Measurements from ENCODE around the gene UQCRC2.
"Not testable (repeated sequence)": the region's sequence is repeated elsewhere in the genome, so short reads cannot be mapped to it uniquely, and the experiment has no call there.

The UQCRC2 gene

DNA sequence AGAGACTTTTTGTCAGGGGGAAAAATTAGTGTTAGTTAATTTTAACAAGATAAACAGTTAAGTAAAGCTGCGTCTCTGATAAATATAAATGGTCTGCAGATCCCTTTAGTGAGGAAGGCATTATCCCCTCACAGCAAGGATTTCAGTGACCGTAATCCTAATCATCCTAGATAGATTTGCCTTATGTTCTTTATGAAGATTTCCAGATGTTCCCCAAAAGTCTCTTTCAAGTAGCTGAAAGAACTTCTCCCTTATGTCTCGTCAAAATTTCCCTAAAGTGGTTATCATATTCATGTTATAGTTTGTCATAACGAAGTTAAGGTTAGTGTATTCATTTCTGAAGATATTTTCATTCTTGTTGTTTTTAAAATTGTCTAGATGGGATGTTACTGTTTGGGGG, 60.3 kb downstream of the UQCRC2 start:
- no peak for DNase-seq

DNA sequence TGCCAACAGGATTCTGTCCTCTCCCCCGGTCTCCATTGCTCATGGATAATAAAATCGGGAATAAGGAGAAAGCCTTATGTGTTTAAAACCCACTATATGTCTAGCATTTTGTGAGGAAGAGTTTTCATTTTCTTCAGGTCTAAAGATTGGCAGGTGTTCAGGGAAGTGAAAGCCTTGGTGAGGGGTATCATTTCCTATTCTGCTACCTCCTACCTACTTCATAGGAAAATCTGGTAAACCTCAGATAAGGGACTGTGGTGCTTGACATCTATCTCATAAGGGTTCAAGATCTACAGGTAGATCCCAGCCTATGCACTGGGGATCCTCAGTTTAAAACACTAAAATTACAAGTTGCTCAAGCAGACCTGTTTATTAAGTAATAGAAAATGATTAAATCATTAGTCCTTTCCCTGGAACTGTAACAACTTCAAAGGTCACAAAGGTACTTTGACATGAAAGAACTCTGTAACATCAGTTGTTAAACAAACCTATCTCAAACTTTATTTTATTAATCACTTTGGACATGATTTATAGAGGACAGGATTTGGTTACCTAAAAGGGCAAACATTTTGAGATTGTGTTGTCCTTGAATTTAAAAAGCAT, 61.2 kb downstream of the UQCRC2 start:
- no peak for DNase-seq

DNA sequence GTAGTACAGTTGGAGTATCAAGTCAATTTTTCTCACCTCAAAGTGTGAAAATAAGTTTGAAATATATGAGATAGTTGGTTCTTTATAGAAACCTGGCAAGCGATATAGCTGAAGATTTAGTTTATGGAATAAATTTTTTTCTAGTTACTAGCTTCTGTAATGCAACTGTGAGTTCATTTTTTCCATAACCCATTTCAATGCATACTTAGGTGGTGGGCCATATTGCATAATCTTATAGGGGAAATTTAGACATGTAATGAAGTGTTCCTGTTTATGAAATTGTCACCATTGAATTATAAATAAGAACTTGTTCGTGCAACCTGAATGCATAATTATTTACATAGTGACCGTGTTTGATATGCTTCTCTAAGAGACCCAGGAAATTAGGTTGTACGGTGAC, 63.8 kb downstream of the UQCRC2 start:
- no peak for DNase-seq

DNA sequence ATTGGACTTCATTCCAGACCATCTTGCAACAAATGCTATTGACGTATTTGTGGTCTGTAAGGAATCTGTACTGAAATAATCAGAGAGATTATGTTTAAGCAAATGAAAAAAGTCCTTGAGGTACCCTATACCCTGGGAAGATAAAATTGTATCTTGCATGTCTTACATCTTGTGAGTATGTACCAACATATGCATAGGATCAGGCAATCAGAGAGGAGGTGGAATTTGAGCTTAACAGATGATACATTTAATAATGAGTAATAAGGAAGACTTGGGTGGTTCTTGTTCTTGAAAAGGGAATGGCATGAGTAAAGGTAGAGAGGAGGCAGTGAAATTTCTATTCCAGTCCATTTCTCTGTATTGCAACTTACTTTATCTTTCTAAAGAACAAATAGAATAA, 65.4 kb downstream of the UQCRC2 start:
- DNase-seq, result no peak

DNA sequence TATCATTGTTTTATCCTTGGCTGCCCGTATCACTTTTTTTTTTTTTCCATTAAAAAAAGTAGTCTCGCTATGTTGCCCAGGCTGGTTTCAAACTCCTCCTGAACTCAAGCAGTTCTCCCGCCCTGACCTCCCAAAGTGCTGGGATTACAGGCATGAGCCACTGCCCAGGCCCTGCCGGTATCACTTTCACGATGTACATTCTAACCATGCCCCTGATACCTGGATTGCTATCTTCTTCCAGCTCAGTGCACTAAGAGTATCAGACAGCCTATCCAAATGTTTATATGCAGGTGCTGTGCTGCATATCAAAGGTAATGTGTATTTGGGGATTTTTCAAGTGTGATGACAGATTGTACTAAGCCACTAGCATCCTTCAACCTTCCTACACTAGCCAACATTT, 69.0 kb downstream of the UQCRC2 start:
- no peak for DNase-seq

DNA sequence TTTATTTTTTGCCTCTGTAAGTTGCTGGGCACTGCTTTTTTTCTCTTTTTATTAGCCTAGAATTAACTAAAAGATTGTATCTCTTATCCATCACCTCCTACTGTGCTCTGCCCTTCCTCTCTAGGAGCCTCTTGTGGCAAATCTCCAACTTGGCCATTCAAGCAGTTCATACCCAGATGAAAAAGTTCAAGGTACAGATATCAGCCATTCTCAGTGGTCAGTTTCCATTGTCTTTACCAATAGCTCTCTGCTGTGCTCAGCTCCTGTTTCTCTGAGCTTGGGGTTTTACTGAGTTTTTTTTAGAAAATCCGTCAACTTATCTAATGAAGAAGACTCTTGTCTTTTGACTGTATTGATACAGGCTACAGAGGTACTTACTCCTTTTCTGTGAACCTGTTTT, 70.3 kb downstream of the UQCRC2 start:
- DNase-seq, result no peak

DNA sequence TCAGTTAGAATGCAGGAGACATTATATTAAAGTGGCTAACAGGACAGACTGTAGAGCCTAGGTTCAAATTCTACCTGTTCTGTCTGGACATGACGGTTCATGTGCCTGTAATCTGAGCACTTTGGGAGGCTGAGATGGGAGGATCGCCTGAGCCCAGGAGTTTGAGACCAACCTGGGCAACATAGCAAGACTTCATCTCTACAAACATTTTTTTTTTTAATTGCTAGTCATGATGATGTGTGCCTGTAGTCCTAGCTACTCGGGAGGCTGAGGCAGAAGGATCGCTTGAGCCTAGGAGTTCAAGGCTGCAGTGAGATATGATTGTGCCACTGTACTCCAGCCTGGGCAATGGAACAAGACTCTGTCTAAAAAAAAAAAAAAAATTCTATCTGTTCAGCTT, 71.6 kb downstream of the UQCRC2 start:
- DNase-seq, result not testable (repeated sequence)

DNA sequence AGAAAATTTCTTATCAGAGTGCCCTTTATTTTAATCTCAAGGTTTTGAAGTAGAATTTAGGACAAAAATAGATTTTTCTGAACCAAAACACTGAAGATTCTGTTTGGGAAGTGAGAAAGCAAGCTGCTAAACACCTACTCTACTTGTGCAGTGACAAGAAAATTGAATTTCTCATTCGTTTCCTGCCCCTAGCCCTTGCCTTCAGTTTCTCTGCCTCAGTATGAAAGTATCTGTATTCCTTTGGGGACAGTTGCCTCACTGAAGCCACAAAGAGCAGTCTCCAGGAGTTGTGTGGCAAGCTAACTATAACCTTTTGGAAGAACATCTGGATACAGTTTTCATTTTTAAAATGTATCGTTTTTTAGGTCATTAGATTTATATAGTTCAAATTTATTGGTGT, 74.5 kb downstream of the UQCRC2 start:
- no peak for DNase-seq

DNA sequence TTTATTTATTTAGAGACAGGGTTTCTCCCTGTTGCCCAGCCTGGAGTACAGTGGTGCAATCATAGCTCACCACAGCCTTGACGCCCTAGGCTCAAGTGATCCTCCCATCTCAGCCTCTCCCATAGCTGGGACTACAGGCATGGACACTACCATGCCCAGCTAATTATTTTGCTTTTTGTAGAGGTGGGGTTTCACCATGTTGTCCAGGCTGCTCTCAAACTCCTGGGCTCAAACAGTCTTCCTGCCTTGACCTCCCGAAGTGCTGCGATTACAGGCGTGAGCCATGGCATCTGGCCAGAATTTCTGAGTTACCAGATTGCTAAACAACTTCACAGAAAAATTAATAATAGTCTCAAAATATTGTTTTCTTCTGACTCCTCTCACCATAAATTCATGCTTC, 76.5 kb downstream of the UQCRC2 start:
- DNase-seq, result no peak

DNA sequence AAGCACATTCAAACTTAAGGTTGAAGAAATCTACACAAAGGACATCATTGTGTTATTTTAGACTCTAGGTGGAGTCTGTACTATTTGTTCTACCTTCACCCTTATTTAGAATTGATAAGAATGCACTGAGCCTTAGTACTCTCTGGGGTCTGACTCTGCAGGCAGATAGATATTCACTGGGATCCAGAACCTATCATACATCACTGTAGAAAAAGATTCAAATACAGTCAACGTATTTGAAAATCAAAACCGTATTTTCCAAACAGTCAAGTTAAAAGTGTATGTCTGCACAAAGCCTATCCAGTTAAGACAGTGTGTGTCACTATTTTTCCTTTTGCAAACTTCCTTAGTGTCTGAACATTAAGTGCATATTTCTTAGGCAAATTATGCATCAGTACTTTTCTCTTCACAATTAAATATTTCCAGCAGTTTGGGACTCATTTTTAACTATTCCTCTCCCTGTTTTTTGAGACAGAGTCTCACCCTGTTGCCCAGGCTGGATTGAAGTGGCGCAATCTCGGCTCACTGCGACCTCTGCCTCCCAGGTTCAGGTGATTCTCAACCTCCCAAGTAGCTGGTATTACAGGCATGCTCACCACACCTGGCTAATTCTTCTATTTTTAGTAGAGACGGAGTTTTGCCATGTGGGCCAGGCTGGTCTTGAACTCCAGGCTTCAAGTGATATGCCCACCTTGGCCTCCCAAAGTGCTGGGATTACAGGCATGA, 77.1 kb downstream of the UQCRC2 start:
- no peak for DNase-seq

DNA sequence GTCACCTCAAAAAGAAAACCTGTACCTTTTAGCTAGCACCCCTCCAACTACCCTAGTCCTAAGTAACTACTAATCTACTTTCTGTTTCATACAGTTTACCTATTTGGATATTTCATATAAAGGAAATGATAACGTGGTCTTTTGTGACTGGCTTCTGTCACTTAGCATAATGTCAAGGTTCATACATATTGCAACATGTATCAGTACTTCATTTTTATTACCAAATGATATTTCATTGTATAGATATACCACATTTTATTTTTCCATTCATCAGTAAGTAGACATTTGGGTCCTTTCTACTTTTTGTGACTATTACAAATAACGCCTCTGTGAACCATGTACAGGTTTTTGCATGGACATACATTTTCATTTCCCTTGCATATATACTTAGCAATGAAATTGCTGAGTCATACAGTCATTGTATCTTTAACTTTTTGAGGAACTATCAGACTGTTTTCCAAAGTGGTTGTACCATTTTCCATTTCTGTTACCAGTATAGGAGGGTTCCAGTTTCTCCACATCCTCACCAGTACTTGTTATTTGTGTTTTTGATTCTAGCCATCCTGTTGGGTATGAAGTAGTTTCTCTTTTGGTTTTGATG, 78.4 kb downstream of the UQCRC2 start:
- DNase-seq, result no peak
